ENCODE results near the gene TDRD15.

GRCh38 chr2:21163213-21163612 is 39.4 kb downstream of the TDRD15 start:
- no peak for TF ChIP-seq CTCF (IDR thresholded peaks at IDR 0.05)
- no peak for TF ChIP-seq POLR2A (IDR thresholded peaks at IDR 0.05)

All from body of pancreas (tissue), 4 donors.